ENCODE measurements around the gene GALNS.

- no peak for TF ChIP-seq CTCF (IDR thresholded peaks at IDR 0.05 in 8 of 11, conservative IDR thresholded peaks at IDR 0.05 in 3 of 11)
- no peak for TF ChIP-seq POLR2AphosphoS5 (IDR thresholded peaks at IDR 0.05)
- TF ChIP-seq POLR2A (IDR thresholded peaks at IDR 0.05) = no peak
Measured at GRCh38 chr16:88850531-88851199, 6.1 kb downstream of the GALNS start.
